Type B pancreatic cell (in vitro differentiated cells): ENCODE results near the gene C6orf62. TPM values are rescaled to one million over a fixed set of nuclear protein-coding genes. Genes with fewer than 3 reads are reported as not detected.

ENCODE experiments used
- DNase-seq: peaks from one replicate; pipeline ENCODE4 v3.0.0; 2021; ENCODE audit warnings: mixed read lengths; ENCODE audit not compliant: unreplicated experiment; ENCODE audit errors: extremely low spot score
- H3K27ac Mint-ChIP-seq: 2 replicates; pipeline ENCODE4 v1.8.0; 2021; ENCODE audit warnings: mild to moderate bottlenecking, mixed read lengths
- H3K27me3 Mint-ChIP-seq: 2 replicates; pipeline ENCODE4 v1.8.0; 2021; ENCODE audit warnings: mixed read lengths
- H3K36me3 Mint-ChIP-seq: 2 replicates; pipeline ENCODE4 v1.8.0; 2021; ENCODE audit warnings: mixed read lengths
- H3K4me1 Mint-ChIP-seq: one replicate; pipeline ENCODE4 v1.8.0; 2021; ENCODE audit warnings: mixed read lengths; ENCODE audit not compliant: unreplicated experiment
- H3K4me3 Mint-ChIP-seq: 2 replicates; pipeline ENCODE4 v1.8.0; 2021; ENCODE audit warnings: mild to moderate bottlenecking, mixed read lengths
- H3K9me3 Mint-ChIP-seq: 2 replicates; pipeline ENCODE4 v1.8.0; 2021; ENCODE audit warnings: mixed read lengths
- total RNA-seq: library from RNA; stranded (reverse); gene quantifications from 2 replicates; pipeline ENCODE4 v1.2.1, GENCODE V29; 2021; ENCODE audit warnings: low replicate concordance
- TF ChIP-seq, protein P1 (sequence below): fragments of 200-600 bp; sonication (generic); conservative IDR thresholded peaks from 2 replicates; pipeline ENCODE4 v1.5.0; 2021; ENCODE audit warnings: antibody characterized with exemption, mild to moderate bottlenecking

C6orf62 gene
- total RNA-seq, 1 donor from 2014 or later: 77.5 TPM

DNA sequence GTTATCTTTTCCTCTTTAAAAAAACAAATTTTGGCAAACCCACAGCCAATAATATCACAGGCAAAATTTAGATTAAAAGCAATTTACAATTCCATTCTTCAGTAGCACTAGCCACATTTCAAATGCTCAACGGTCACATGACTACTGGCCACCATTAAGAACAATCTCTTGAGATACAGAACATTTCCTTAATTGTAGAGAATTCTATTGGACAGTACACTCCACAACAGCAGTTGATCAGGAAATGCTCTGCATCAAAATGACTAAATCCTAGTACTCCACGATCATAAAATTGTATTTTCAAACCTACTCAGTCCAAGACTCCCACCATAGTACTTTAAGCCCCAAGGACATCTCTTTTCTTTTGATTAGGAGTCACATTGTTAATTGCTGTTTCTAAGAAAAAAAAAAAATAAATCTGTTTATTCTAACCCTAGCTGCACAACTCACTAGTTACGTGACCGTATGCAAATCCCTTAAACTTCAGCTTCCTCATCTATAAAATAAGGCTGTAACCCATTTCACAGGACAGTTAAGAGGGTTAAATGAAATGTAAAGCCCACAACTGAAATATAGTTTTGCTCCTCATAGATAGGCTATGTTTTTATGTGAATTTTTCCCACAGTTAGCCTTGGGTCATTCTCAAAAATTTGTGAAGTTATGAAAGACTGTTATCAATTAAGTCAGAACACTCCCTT is 9.8 kb downstream of the C6orf62 start:
- H3K27ac Mint-ChIP-seq: no peak overlapping the region
- no peaks in the 10 kb centered on the region for H3K9me3 Mint-ChIP-seq

DNA sequence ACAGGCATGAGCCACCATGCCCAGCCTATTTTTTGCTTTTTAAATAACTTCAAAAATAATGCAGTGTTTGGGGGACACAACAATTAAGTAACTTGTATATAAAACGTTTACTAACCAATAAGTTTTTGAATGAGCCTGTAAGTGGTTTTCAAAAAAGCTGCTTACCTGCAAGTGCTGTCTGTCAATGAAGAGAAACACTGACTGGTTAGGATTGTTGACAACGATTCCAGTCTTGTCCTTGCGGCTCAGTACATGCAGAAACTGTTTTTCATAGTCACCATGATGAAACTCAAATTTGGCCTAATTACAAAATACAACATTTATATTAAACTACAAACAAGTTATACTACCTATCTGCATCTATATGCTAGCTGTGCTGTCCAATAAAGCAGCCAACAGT is 10.3 kb downstream of the C6orf62 start:
- Mint-ChIP-seq H3K4me3 (no peak overlapping the region), H3K9me3 (no peaks in the 10 kb centered on the region), H3K27ac (no peak overlapping the region), H3K4me1 (no peaks in the 10 kb centered on the region), H3K27me3 (no peaks in the 10 kb centered on the region), H3K36me3 (peaks cover 45% of the 10 kb centered on the region)
- TF ChIP-seq, protein P1, sequence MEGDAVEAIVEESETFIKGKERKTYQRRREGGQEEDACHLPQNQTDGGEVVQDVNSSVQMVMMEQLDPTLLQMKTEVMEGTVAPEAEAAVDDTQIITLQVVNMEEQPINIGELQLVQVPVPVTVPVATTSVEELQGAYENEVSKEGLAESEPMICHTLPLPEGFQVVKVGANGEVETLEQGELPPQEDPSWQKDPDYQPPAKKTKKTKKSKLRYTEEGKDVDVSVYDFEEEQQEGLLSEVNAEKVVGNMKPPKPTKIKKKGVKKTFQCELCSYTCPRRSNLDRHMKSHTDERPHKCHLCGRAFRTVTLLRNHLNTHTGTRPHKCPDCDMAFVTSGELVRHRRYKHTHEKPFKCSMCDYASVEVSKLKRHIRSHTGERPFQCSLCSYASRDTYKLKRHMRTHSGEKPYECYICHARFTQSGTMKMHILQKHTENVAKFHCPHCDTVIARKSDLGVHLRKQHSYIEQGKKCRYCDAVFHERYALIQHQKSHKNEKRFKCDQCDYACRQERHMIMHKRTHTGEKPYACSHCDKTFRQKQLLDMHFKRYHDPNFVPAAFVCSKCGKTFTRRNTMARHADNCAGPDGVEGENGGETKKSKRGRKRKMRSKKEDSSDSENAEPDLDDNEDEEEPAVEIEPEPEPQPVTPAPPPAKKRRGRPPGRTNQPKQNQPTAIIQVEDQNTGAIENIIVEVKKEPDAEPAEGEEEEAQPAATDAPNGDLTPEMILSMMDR: no peak
- DNase-seq: no peak

More for the DNA sequence above, 9.8 kb downstream of the C6orf62 start:
- H3K4me1 Mint-ChIP-seq: no peaks in the 10 kb centered on the region
- H3K36me3 Mint-ChIP-seq: peaks cover 47% of the 10 kb centered on the region
- no peaks in the 10 kb centered on the region for H3K27me3 Mint-ChIP-seq
- no peak for DNase-seq
- no peak overlapping the region for H3K4me3 Mint-ChIP-seq
- TF ChIP-seq, protein P1: no peak

DNA sequence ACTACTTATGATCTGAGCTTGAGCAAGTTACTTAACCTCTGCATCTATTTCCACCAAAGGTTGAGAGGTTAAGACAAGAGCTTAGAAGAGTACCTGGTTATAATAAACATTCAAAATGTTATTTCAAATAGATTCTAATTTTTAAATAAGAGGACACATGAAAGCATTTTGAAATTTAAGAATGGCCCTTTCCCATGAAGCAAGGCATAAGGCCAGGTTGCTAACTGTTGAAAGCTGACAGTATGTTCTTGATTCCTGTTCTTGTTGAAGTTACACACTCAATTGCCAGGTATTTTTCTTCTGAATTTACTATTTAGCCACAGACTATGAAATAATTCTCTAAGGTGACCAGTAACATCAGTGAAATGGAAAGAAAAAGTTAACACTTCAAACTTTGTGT is 14.5 kb downstream of the C6orf62 start:
- no peak overlapping the region for H3K27ac Mint-ChIP-seq
- DNase-seq: no peak
- no peaks in the 10 kb centered on the region for H3K4me1 Mint-ChIP-seq
- H3K27me3 Mint-ChIP-seq: no peaks in the 10 kb centered on the region
- H3K36me3 Mint-ChIP-seq: peaks cover 32% of the 10 kb centered on the region
- TF ChIP-seq, protein P1: no peak
- H3K4me3 Mint-ChIP-seq: no peak overlapping the region
- H3K9me3 Mint-ChIP-seq: no peaks in the 10 kb centered on the region

DNA sequence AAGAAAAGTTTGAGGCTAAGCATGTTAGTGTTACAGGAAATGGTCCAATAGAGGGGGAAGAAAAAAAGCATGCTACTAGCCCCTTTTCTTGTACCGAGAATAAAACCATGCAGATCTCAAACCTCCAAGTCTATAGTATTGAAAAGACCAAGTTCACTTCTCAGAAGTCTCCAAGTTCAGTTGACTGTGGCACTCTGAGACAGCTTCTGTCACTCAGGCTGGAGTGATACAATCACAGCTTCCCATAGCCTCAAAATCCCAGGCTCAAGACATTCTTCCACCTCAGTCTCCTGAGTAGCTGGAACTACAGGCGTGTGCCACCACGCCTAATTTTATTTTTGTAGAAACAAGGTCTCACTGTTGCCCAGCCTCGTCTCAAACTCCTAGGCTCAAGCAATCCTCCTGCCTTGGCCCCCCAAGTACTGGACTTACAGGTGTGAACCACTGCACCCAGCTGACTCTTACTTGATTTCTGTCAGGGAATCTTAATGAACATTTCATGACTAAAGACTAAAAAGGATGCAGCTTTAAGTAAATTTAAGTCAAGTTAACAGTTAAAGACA is 16.2 kb downstream of the C6orf62 start:
- no peak overlapping the region for H3K4me3 Mint-ChIP-seq
- H3K4me1 Mint-ChIP-seq: no peaks in the 10 kb centered on the region
- no peak overlapping the region for H3K27ac Mint-ChIP-seq
- no peaks in the 10 kb centered on the region for H3K27me3 Mint-ChIP-seq
- no peaks in the 10 kb centered on the region for H3K9me3 Mint-ChIP-seq
- TF ChIP-seq, protein P1: no peak
- peaks cover 27% of the 10 kb centered on the region for H3K36me3 Mint-ChIP-seq
- no peak for DNase-seq

DNA sequence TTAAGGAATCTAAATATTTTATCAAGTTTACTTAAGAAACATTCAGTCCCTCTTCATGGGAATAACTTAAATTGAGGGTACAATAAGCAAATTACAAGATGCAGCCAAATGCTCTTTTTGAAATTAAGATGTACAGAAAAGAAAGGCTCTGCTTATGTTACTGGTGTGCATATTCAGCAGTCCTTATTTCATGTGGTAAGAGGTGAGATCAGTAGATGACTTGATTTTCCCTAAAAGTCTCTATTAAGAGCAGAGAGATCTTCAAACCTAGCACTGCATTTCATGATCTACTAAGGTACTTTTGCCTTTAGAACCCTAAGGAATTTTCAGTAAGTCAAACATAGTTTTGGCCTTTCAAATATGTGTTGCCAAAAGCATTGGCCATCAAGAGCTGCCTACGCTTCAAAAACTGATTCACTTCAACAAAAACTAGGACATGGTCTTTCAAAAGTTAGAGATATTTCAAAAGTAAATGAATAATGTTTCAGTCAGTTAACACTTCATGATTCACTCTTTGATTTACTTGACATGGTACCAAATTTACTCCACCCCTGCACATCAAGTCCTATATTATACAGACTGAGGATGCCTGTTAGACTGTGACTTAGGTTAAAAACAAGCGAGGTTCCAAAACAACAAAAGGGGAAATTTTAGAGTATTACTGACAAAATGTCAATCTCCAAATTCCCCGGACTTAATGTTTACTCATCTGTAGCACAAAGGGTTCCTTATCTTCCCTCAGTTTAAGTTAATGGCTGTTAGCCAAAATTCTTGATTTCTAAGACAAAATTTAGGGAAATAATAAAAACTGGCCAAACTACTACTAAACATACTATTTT is 19.2 kb downstream of the C6orf62 start:
- DNase-seq: no peak
- TF ChIP-seq, protein P1: no peak
- Mint-ChIP-seq H3K27me3 (no peaks in the 10 kb centered on the region), H3K36me3 (peaks cover 12% of the 10 kb centered on the region), H3K9me3 (no peaks in the 10 kb centered on the region), H3K4me1 (peaks cover 4% of the 10 kb centered on the region), H3K4me3 (no peak overlapping the region), H3K27ac (no peak overlapping the region)
